COLO668 (cell line): Measurements from ENCODE around the gene ADARB2.

Experiments
- DNase-seq: peaks from one replicate; lab custom pipeline; 2025; ENCODE audit not compliant: unreplicated experiment; lab: John Stamatoyannopoulos, UW

Gene ADARB2

DNA sequence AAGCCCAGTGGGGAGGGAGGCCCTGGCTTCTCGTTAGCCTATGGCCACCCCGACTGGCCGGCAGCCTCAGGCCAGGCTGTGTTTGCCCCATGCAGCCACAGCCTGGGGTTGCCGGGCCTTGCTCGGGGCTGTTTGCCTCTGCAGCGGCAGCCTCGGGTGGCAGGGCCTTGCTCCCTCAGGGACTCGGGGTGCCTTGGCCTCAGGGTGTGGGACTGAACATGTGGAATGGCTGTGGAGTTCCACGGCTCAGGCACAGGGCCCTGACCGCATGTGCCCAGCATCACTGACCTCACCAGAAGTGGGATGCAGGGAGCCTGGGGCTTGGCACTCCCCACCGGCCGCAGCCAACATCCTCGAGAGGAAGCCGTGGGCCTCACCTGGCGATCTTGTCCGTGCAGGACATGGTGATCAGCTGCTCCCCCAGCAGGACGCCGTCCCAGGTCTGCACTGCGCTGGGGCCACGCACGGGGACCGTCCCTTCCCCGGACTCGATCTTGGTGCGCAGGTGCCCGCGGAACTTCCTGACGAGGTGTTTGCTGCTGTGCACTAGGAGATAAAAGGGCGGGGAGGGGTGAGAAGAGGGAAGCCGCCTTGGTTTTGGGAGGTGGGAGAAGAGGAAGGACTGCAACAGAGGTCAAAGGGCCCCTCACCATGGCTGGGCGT is 520.6 kb downstream of the ADARB2 start:
- DNase-seq: no peak

GRCh38 chr10:1215862-1216573 is 521.3 kb downstream of the ADARB2 start:
- DNase-seq: no peak

- no peak for DNase-seq
Measured at GRCh38 chr10:1214882-1215540, 522.3 kb downstream of the ADARB2 start.

DNA sequence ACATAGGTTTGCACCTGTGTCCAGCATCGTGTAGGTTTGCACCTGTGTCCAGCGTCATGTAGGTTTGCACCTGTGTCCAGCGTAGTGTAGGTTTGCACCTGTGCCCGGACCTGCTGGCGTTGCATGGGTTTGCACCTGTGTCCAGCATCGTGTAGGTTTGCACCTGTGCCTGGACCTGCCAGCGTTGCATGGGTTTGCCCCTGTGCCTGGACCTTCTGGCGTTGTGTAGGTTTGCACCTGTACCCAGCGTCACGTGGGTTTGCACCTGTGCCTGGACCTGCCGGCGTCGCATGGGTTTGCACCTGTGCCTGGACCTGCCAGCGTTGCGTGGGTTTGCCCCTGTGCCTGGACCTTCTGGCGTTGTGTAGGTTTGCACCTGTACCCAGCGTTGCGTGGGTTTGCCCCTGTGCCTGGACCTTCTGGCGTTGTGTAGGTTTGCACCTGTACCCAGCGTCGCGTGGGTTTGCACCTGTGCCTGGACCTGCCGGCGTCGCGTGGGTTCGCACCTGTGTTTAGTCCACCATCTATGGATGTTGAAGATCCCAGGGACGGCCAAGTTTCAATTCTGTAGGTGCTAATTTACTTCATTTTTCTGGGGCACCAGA is 523.2 kb downstream of the ADARB2 start:
- no peak for DNase-seq

DNA sequence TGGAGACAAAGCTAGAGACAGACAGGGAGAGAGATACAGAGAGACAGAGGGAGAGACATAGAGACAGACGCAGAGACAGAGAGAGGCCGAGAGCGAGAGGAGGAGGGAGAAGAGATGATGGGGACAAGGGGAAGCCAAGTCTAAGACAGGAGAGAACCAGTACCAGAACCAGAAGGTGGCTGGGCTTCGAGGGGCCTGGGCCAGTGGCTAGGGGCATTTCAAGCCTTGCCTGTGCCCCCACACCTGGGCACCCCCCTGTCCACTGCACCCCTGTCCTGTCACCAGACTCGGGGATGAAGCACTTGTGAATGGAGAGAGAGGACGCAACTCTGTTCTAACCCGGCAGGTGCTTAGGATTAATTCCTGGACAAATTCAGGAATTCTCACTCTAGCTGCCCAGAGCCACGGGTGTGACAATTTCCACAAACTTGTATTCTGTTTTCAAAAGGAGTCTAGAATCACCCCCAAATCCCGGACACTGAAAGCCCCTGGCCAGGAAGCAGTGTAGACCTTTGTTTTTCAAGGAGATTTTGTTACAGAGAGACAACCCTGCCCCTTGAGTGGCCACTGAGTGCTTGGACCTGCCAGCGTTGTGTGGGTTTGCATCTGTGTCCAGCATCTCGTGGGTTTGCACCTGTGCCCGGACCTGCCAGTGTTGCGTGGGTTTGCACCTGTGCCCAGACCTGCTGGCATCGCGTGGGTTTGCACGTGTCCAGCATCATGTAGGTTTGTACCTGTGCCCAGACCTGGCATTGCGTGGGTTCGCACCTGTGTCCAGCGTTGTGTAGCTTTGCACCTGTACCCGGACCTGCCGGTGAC is 523.9 kb downstream of the ADARB2 start:
- no peak for DNase-seq

DNA sequence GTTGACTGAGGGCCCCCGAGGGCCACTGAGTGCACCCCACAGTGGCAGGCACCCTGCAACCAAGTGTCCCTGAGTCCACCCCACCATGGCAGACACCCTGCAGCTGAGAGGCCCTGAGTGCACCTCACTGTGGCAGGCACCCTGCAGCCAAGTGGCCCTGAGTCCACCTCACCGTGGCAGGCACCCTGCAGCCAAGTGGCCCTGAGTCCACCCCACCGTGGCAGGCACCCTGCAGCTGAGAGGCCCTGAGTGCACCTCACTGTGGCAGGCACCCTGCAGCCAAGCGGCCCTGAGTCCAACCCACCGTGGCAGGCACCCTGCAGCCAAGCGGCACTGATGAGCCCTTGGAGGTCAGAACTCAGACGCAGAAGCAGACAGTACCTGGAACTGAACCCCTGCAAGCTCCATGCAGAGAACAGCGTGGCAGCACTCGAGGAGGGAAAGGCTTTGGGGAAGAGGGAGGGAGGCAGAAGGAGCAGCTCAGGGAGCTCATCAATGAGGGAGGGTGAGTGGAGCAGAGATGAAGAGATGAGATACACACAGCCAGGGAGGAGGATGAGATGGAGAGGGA is 524.7 kb downstream of the ADARB2 start:
- no peak for DNase-seq

DNA sequence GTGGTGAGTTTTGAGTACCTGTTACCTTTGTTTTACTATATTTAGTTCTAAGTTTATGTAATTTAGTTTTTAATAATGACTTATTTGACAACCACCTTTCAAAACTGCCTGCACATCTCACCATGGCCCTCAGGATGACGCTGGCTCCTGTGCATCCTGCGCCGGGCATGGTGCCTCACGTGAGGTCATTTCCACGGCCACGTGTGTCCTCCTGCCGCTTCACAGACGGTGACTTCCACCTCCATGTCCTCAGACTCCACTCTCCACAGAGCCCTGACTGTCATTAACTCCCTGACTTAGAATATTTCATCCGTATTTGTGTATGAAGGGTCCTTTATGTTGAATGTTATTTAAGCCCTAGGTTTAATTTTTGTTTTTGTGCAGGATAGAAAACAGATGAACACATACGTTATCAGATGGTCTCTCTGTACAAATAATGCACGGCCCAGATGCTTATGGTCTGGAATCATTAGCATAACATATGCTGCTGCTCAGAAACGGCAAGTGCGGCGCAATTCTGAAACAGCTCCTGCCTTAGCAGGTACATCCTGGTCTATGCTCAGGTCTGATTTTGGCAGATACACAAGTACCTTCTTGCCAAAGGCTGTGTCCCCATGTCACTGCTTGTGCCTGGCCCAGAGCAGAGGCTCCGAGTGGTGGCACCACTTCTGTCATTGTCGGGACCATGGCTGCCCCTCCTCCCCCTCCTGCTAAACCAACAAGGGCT is 525.3 kb downstream of the ADARB2 start:
- DNase-seq: no peak

DNA sequence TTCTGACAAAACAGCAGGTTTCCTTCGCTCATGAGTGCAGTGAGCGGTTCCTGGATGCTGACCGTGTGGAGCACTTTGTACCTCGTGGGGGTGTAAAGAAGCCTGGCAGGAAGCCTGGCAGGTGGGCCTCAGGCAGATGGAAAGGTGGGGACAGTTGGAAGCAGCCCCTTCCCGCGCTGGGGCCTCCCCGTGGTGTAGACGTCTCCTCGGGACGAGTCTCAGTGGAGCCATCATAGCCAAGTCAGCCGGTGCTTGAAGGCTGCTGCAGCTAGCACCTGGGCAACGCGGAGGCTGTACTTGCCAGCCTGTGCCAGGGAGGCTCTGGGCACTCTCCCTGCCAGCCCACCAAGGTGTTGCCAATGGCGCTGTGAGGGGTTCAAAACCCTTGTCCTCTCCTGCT is 526.7 kb downstream of the ADARB2 start:
- DNase-seq: no peak

DNA sequence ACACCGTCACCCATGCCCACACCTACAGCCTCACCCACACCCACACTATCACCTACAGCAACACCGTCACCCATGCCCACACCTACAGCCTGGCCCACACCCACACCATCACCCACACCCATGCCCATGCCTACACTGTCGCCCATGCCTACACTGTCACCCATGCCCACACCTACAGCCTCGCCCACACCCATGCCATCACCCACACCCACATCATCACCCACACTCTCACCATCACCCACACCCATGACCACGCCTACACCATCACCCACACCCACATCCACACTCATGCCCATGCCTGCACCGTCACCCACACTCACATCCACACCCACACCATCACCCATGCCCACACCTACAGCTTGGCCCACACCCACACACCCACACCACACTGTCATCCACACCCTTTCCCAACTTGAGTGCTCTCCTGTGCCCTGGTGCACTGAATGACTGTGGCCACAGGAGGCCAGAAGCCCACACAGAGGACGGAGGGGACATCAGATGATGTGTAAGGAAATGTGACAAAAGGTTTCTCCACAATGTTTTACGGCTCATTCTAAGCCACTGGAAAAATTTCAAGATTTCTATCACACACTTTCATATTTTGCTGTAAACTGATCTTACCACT is 527.9 kb downstream of the ADARB2 start:
- DNase-seq: no peak

DNA sequence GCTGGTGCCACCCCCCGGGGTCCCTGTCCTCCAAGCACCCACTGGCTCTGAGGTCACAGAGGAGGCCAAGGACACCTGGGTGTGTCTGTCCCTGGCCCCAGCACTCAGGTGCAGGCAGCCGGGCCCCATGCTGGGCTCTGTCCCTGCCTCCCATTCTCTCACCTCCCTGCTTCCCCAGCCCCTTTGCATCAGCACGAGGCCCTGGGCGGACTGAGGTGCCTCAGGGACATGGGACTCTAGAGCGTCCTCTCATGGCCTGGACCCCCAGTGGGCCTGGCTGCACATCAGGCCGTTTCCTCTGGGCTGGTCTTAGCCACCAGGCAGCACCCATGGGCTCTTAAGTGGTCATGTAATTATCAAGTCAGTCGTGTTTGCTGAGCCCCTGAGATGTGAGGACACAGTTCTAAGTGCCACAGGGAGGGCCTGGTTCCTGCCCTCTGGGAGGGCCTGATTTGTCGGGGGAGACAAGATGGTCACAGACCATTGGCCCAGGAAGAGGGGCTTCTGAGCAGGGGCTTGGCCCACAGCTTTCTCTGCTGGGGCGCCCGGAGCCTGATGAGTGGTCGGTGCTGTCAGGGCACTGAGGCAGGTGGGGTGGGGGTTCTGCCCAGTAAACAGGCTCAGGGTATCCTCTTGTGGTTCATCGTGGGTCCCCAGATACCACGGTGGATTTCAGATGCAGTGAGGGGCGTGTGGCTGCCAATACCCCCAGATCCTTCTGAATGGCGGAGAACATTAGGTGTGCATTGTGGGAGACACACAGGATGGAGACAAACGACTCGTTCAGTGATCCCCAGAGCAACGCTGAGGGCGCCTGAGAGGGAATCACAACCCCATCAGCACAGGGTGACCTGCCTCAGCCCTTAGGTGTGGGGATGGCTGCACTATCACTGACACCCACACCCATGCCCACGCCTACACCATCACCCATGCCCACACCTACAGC is 528.7 kb downstream of the ADARB2 start:
- no peak for DNase-seq

DNA sequence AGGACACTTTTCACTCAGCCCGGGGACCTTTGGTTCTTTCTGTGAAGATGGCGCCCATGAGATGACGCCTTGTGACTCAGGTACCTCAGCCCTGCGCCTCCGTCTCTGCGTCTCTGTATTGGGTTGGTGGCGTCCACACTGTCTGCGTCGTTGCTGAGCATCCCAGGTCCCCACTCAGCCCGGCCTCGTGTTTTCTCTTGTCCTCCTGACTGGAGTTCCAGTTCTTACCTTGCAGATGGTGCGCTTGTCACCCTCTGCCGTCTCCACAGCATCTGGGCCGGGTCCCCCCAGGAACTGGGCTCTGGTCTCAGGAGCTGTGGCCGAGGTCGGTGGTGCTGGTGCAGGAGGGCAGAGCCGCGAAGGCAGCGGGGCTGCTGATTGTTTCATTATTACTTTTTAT is 530.7 kb downstream of the ADARB2 start:
- DNase-seq: no peak

- DNase-seq: no peak
Measured at GRCh38 chr10:1206101-1206500, 531.2 kb downstream of the ADARB2 start.

DNA sequence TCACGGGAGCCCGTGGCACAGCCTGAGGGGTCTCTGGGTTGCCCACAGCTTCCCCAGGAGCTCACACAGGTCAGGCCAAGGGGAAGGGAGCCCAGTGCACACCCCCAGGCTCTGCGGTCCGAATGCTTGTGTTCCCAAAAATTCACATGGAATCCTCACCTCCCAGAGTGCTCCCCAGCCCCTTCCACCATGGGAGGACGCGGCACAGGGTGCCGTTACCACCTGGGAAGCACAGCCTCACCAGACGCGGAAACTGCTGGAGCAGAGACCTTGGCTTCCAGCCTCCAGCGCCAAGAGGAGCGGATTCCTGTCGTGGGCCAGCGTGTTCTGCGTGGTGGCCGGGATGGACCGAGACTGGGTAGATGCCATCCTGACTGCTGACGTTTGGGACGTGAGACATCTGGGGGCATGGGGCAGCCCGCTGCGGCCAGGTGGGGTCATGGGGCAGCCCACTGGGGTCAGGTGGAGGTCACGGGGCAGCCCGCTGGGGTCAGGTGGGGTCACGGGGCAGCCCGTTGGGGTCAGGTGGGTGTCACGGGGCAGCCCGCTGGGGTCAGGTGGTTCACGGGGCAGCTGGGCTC is 531.8 kb downstream of the ADARB2 start:
- DNase-seq: no peak

GRCh38 chr10:1204434-1205326 is 532.6 kb downstream of the ADARB2 start:
- no peak for DNase-seq

- no peak for DNase-seq
Measured at GRCh38 chr10:1203704-1204103, 533.6 kb downstream of the ADARB2 start.

- no peak for DNase-seq
Measured at GRCh38 chr10:1203216-1203615, 534.1 kb downstream of the ADARB2 start.

GRCh38 chr10:1202343-1202742 is 535.0 kb downstream of the ADARB2 start:
- DNase-seq: no peak
